ENCODE data around the gene THSD4. TPM values are rescaled to one million over a fixed set of nuclear protein-coding genes. Genes with fewer than 3 reads are reported as not detected.

THSD4 gene
- total RNA-seq, 2 experiments from 2014 or later = not detected

DNA sequence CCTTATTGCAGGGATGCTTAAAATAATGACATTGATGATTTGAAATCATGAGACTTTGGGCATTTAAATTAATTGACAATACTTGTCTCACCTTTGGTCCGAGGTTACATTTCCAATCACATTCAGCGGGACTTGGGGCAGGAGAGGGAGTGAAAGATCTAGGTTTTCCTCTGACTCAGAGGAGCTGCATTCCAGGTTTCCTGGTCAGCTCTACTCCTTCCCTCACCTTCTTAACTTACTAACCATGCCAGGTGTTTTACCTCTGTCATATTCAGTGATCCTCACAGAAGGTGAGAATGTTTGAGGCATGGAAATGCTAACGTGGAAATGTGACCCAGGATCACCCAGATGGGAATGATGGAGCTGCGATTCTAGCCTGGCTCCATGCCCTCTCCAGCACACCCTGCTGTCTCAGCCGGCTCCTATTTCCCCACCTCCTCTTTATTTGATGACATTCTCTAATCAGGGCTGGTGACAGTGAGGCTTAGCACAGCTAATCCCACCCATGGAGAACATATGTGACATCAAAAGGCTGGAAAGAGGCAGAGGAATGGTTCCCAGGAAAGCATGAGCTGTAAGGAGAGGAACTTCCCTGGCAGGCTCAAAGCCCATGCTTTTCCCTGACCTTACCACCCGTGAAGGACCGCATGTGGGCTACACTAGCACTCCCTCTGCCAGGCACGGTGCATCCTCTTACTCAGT is 38.7 kb downstream of the THSD4 start:
- intact Hi-C loops (cut with DNase I, micrococcal nuclease) = no loop called here
- H3K4me1 Mint-ChIP-seq (ENCODE audit: low read depth) = no peaks in the 10 kb centered on the region

DNA sequence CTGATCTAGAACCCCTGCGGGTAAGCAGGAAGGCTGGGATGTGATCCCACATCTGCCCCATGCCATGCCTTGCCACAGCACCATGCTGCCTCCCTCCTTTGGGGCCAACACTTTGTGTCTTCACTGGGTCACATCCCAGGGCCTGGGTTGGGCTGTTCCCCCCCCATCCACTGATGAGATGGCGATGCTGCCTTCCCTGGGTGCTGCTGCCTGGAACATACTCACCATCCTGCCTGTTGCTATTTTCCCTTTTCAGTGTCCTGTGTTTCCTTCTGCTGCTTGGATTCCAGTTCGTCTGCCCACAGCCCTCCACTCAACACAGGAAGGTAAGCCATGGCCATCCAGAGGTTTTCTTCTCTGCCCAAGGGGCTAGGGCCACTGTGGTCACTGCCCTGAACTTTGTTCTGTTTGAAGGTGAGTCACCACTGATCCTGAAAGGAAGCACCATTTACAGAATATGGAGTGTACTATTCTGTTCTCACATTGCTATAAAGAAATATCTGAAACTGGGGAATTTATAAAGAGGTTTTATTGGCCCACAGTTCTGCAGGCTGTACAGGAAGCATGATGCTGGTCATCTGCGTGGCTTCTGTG is 39.4 kb downstream of the THSD4 start:
- ChIA-PET CTCF (no interaction called here), POLR2A (no interaction called here)
- ATAC-seq (ENCODE audit: poor library complexity) (no peak), DNase-seq (no peak)
- no peak overlapping the region for H3K4me3 ChIP-seq (ENCODE audit: low read length)
- H3K9me3 ChIP-seq (ENCODE audit: control insufficient read depth in 1 of 2, insufficient read depth in 1 of 2, low read length in 2 of 2) = no peaks in the 10 kb centered on the region
- H3K4me1 Mint-ChIP-seq (ENCODE audit: low read depth) = no peaks in the 10 kb centered on the region
- H3K27me3 ChIP-seq (ENCODE audit: control insufficient read depth in 1 of 2, insufficient read depth in 2 of 2, low read length in 2 of 2) = peaks cover 0 to 2% of the 10 kb centered on the region in 2 experiments
- intact Hi-C loops (cut with DNase I, micrococcal nuclease) = no loop called here
- no peaks in the 10 kb centered on the region for H3K36me3 ChIP-seq (ENCODE audit: insufficient read depth, low read length)
- peaks cover 13% of the 10 kb centered on the region for H3K27me3 Mint-ChIP-seq
- H3K27ac Mint-ChIP-seq = no peak overlapping the region
- H3K36me3 Mint-ChIP-seq (ENCODE audit: low read depth) = no peaks in the 10 kb centered on the region
- H3K4me3 Mint-ChIP-seq = no peak overlapping the region
- TF ChIP-seq, protein P1, sequence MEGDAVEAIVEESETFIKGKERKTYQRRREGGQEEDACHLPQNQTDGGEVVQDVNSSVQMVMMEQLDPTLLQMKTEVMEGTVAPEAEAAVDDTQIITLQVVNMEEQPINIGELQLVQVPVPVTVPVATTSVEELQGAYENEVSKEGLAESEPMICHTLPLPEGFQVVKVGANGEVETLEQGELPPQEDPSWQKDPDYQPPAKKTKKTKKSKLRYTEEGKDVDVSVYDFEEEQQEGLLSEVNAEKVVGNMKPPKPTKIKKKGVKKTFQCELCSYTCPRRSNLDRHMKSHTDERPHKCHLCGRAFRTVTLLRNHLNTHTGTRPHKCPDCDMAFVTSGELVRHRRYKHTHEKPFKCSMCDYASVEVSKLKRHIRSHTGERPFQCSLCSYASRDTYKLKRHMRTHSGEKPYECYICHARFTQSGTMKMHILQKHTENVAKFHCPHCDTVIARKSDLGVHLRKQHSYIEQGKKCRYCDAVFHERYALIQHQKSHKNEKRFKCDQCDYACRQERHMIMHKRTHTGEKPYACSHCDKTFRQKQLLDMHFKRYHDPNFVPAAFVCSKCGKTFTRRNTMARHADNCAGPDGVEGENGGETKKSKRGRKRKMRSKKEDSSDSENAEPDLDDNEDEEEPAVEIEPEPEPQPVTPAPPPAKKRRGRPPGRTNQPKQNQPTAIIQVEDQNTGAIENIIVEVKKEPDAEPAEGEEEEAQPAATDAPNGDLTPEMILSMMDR (IDR thresholded peaks at IDR 0.05) = no peak
- no peaks in the 10 kb centered on the region for H3K9me3 Mint-ChIP-seq
- H3K27ac ChIP-seq (ENCODE audit: low read depth in 1 of 2, low read length in 2 of 2) = no peak overlapping the region
- no peaks in the 10 kb centered on the region for H3K4me1 ChIP-seq (ENCODE audit: insufficient read depth, low read length)

More for the DNA sequence above, 38.7 kb downstream of the THSD4 start:
- ChIA-PET POLR2A (no interaction called here), CTCF (no interaction called here)
- H3K27me3 Mint-ChIP-seq = peaks cover 11% of the 10 kb centered on the region
- H3K4me3 Mint-ChIP-seq = no peak overlapping the region
- ATAC-seq (ENCODE audit: poor library complexity) = no peak
- no peaks in the 10 kb centered on the region for H3K9me3 ChIP-seq (ENCODE audit: control insufficient read depth in 1 of 2, insufficient read depth in 1 of 2, low read length in 2 of 2)
- H3K27me3 ChIP-seq (ENCODE audit: control insufficient read depth in 1 of 2, insufficient read depth in 2 of 2, low read length in 2 of 2) = peaks cover 0 to 2% of the 10 kb centered on the region in 2 experiments
- H3K27ac ChIP-seq (ENCODE audit: low read depth in 1 of 2, low read length in 2 of 2) = no peak overlapping the region
- no peaks in the 10 kb centered on the region for H3K36me3 ChIP-seq (ENCODE audit: insufficient read depth, low read length)
- H3K9me3 Mint-ChIP-seq = no peaks in the 10 kb centered on the region
- H3K27ac Mint-ChIP-seq = no peak overlapping the region
- H3K4me3 ChIP-seq (ENCODE audit: low read length) = no peak overlapping the region
- H3K4me1 ChIP-seq (ENCODE audit: insufficient read depth, low read length) = no peaks in the 10 kb centered on the region
- TF ChIP-seq, protein P1 (IDR thresholded peaks at IDR 0.05) = no peak
- no peaks in the 10 kb centered on the region for H3K36me3 Mint-ChIP-seq (ENCODE audit: low read depth)
- DNase-seq = no peak

DNA sequence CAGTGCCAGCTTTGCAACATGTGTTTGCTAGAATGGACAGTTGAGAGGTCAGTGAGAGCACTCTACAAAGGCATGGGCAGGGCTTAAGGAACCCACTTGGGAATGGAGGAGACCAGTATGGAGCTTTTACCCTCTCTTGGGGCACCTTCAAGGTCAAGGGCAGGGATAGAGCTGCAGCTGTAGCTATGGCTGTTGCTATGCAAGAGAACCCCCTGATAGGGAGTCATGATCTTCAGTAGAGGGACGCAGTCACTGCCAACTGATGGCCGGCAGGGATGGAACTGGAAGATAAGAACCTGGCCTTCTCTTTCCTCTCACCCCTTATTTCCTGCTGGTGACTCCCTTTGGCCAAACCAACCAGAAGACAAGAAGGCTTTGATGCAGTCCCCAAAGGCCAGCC is 40.3 kb downstream of the THSD4 start:
- H3K27me3 Mint-ChIP-seq = peaks cover 18% of the 10 kb centered on the region
- H3K4me3 ChIP-seq (ENCODE audit: low read length) = no peak overlapping the region
- intact Hi-C loops (cut with DNase I, micrococcal nuclease) = no loop called here
- no peaks in the 10 kb centered on the region for H3K36me3 ChIP-seq (ENCODE audit: insufficient read depth, low read length)
- H3K9me3 Mint-ChIP-seq = no peaks in the 10 kb centered on the region
- DNase-seq = no peak
- no peak overlapping the region for H3K27ac Mint-ChIP-seq
- H3K4me3 Mint-ChIP-seq = no peak overlapping the region
- ChIA-PET CTCF (no interaction called here), POLR2A (no interaction called here)
- no peak for ATAC-seq (ENCODE audit: poor library complexity)
- H3K27ac ChIP-seq (ENCODE audit: low read depth in 1 of 2, low read length in 2 of 2) = no peak overlapping the region
- H3K4me1 ChIP-seq (ENCODE audit: insufficient read depth, low read length) = no peaks in the 10 kb centered on the region
- H3K9me3 ChIP-seq (ENCODE audit: control insufficient read depth in 1 of 2, insufficient read depth in 1 of 2, low read length in 2 of 2) = no peaks in the 10 kb centered on the region
- H3K27me3 ChIP-seq (ENCODE audit: control insufficient read depth in 1 of 2, insufficient read depth in 2 of 2, low read length in 2 of 2) = peaks cover 0 to 2% of the 10 kb centered on the region in 2 experiments
- H3K36me3 Mint-ChIP-seq (ENCODE audit: low read depth) = no peaks in the 10 kb centered on the region
- TF ChIP-seq, protein P1 (IDR thresholded peaks at IDR 0.05) = no peak
- no peaks in the 10 kb centered on the region for H3K4me1 Mint-ChIP-seq (ENCODE audit: low read depth)

Measured in CD4-positive, alpha-beta T cell (primary cell).